HG03469 (cell line): ENCODE results near the gene TREM2.
"Not testable (repeated sequence)": the region's sequence is repeated elsewhere in the genome, so short reads cannot be mapped to it uniquely, and the experiment has no call there.

Experiments
- ATAC-seq: cut with Tn5 transposase; IDR thresholded peaks from one replicate; pipeline ENCODE4 v1.9.1; 2021; ENCODE audit warnings: mild to moderate bottlenecking, moderate library complexity, moderate number of reproducible peaks; ENCODE audit not compliant: unreplicated experiment

TREM2 gene

DNA sequence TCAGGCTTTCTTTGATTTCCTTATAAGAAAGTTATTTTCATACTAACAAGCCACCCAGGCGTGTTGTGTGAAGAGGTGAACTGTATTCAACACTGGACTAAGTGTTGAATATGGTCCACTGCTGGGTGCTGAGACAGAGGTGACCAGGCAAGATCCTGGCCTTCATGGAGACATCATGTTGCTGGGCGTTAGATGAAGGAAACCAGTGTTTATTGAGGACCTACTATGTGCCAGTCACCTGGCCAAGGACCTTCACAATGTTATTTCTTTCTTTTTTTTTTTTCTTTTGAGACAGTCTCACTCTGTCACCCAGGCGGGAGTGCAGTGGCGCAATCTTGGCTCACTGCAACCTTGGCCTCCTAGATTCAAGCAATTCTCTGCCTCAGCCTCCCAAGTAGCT, 6.9 kb downstream of the TREM2 start:
- no peak for ATAC-seq

DNA sequence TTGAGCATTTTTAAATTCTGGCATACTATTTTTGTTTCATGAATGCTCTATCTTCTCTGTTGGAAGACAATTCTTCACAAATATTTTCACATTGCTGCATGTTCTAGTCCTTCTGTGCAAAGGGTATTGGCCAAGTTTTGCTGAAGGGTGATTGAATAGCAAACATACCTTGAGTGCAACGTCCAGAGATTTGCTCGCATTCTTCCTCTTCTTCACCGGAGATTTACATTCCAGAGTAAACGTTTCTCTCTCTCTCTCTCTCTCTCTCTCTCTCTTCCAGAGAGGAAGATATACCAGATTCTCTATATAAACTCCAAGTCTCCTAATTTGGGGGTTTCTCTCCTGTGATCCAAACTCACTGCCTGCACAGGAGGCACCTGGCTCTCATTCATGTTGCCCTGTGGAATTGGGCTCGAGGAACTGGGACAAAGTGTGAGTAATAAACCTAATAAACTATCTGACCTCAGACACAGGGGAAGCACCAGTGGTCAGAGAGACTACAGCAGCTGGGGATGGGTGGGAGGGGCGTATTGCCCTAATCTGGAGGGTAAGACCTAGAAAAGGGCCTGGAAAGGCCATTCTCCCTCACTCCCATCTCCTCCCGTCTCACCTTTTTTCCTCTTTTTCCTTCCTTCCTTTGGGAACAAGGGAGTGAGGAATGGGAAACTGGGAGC, 7.6 kb downstream of the TREM2 start:
- no peak for ATAC-seq

DNA sequence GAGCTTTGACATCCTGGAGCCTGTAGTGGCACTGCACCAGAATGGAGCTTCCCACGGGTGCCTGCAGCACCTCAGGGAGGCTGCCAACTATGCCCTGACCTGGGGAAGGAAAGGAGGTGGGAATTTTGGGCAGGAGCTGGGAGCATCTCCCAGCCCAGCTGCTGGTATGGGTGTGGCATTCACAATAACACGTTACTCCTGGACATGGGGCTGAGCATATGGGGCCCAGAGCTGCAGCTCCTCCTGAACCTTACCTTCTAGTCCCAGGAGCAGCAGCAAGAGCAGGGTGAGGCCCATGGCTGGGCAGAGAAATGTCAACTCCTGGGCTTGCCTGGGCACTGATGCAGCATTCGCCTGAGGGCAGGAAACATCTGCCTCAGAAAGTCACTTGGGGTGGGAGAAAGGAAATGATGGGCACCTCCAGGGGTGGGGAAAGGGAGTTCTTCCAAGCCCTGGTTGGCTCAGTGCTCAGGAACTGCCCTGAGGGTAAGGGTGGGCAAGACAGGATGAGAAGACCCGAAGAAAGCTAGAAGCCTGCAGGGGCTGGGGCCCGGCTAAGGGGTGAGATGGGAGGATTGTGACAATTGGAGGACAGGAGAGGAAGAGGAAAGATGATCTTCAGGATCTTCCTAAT, 8.8 kb downstream of the TREM2 start, which contains the start of gene TREML1:
Gene TREML1 (minus strand): TSS at position 356 of the 634 bp plus-strand sequence. CDS start 59 bp downstream, at position 297.
- no peak for ATAC-seq

DNA sequence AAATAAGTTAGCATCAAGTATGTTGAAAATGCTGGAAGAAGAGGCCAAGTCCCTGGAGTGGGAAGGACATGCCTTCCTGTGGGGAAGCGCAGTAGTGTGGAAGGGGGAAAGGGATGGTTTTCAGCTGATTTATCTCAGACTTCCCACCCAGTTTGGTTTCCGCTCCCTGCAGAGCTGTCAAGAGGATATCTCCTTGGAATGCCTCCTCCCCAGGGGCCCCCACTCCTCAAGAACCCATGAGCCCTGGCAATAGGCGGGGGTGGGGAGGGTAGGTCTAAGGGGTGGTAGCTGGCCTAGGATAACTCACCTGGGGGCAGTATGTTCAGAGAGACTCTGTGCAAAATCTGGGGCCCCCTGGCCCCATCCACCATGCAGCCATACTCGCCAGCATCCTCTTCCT, 9.5 kb downstream of the TREM2 start:
- no peak for ATAC-seq

DNA sequence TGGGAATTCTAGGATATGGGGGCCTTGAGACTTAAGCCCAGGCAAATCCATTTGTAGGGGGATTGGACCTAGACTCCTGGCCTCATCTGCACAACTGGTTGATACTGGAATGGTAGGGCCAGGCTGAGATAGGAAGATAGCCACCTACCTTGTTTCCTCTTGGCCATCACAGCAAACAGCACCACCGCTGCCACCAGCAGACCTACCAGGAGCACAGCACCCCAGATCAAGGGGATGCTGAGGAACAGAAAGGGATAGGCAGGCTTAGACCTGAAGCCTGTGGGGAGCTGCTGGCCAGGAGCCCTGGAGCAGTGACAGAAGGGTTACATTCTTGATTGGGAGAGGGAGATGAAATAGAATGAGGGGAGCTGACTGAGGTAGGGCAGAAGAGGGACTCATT, 12.2 kb downstream of the TREM2 start:
- ATAC-seq: no peak

DNA sequence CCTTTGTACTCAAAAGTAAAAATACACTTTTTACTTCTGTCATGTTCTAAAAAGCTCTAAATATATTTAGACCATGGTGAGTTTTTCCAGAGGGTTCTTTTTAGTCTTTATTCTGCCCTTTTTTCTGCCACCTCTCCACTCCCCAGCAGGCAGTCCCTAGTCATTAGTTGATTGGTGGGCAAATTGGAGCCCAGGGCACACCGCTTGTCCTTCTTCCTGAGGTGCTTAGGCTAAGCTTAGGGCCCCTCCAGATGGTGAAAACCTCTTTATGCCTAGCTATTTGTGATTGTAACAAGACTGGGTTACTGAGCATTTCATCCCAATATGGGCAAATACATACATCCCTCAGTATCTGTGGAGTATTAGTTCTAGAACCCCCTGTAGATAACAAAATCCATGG, 15.0 kb downstream of the TREM2 start:
- ATAC-seq: no peak

DNA sequence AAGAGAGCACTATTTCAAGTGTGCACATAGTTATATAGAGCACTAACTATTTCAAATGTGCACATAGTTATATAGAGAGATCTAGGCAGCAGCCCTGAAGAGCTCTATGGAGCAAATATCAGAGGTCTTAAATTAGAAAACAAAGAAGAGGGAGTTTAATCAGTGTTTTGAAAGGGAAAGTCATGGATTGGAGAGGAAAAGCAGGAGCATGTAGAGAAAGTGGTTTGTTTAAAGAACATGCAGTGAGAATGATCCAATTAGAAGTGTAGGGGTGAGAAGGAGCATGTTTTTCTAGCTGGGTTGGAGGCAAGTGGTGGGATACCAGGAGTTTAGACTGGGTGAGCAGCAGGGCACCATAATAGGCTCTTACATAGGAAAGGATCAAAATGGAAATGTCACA, 26.0 kb downstream of the TREM2 start:
- ATAC-seq: no peak

DNA sequence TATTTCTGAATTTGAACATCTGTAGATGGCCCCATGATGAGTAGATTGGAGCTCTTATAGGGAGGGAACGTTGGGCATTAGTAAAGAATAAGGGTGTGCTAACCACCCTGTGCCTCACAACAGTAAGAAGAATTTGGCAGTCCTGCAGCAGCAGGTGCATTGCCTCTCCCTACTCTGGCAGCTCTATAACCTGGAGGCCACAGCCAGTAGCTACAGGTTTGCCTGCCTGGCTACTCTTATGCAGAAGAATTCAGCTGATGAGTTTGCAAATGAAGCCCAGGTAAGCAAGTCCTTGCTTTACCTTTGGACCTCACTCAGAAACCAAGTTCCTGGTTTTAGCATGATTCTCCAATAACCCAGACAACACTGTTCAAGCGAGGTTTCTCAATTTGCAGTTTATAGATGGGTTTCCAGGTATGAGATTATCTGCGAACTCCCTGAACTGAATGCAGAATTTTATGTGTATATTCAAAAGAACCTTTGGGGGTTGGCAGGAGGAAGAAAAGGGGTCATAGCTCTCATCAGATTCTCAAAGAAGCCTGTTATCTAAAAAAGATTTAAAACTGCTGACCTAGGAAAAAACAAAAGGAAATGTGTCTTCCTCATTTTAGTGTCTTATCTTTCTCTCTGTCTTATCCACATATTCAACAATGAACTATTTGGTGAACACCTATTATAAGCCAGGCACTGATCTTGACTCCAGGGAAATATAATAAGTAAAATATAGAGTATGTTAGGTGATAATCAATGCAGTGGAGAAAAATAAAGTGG, 27.7 kb downstream of the TREM2 start:
- ATAC-seq: no peak

DNA sequence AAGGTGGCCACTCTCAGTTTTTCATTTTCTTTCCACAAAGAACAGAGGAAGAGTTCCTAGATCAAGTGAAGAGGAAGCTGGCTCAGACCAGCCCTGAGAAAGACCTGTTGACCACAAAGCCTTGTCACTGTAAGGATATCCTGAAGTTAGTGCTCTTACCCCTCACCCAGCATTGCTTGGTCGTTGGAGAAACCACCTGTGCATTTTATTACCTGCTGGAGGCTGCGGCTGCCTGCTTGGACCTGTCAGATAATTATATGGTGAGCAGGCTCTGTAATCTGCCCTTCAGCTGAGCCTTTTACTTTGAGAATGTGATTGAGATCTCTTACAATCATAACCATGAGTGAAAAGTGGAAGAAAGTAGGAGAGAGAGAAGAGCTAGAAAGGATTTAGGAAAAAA, 30.7 kb downstream of the TREM2 start:
- ATAC-seq: no peak

DNA sequence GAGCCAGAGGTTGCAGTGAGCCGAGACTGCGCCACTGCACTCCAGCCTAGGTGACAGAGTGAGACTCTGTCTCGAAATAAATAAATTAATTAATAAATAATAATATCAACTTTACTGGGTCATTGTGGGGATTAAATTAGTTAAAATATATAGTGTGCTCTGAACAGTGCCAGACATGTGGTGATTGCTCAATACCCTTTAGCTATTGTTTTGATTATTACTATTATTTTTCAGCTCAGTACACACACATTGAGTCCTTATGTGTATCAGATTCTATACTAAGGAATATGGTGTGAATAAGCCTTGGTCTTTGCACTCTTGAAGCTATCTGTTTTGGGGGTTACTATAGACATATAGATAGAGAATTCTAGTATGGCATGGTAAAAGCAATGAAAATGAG, 37.6 kb downstream of the TREM2 start:
- no peak for ATAC-seq

DNA sequence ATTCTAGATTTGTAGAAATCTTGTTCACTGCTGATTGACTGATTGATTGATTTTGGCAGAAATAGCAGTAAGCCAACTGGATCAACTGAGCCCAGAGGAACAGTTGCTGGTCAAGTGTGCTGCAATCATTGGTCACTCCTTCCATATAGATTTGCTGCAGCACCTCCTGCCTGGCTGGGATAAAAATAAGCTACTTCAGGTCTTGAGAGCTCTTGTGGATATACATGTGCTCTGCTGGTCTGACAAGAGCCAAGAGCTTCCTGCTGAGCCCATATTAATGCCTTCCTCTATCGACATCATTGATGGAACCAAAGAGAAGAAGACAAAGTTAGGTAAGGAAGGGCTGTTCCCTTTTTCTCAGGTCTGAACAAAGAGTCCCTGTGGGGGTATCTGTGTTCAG, 40.0 kb downstream of the TREM2 start:
- ATAC-seq: no peak

DNA sequence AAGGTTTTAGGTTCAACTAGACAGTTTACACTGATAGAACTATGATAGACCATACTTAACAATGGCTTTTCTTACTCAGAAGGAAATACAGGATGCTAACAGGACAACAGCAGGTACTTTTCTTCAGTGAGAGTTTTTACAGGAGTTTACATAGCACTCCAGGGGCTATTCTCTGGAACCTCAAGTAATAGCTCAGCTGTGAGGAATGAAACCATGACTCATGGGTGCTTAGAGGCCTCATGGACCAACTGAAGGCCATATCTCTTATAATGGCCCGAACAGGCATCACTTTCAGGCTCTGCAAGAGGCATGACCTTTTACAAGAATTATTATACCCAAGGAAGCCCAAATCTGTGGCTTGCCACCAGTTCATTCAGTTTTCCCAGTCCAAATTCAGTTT, 40.5 kb downstream of the TREM2 start:
- ATAC-seq: no peak

DNA sequence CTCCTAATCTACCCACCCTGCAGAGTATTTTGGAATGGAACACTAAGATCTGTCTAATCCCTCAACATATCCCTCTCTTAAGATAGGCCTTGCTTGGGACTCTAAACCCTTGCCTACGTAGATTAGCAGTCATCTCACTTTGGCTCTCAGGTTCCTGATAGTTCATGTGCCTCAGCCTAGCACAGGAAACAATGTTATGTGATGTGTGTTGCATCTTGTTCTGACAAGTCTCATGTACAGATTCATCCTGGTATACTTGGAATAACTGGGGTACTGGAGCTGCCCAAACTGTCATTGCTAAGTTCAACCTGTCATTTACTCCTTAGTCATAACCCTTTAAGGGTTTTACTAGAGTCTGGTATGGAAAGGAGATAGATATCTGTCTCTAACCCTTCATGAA, 42.9 kb downstream of the TREM2 start:
- ATAC-seq: no peak

DNA sequence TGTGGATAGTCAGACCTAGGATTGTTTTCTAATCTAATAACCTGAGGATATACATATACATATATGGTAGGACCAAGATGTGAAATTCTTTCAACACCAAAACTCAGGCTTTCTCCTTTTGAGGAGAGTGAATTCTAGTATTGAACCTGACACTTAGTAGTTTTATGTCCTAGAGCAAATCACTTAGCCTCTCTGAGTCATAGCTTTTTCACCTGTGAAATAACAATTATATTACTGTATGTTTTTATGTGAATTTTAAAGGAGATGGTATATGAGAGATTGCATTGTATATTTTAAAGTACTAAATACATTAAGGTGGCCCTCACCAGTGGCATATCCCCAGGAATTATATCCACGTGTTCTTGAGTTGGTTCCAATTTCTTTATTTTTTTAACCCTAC, 43.4 kb downstream of the TREM2 start:
- ATAC-seq: no peak

DNA sequence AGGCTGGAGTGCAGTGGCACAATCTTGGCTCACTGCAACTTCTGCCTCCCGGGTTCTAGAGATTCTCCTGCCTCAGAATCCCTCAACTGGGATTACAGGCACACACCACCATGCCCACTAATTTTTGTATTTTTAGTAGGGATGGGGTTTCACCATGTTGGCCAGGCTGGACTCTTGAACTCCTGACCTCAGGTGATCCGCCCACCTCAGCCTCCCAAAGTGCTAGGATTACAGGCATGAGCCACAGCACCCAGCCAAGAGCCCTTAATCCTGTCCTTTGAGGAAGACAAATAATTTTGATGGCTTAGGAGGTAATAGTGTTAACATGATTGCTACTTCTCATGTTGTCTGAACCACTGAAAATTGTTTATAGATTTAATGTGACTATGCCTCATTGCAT, 47.9 kb downstream of the TREM2 start:
- not testable (repeated sequence) for ATAC-seq

DNA sequence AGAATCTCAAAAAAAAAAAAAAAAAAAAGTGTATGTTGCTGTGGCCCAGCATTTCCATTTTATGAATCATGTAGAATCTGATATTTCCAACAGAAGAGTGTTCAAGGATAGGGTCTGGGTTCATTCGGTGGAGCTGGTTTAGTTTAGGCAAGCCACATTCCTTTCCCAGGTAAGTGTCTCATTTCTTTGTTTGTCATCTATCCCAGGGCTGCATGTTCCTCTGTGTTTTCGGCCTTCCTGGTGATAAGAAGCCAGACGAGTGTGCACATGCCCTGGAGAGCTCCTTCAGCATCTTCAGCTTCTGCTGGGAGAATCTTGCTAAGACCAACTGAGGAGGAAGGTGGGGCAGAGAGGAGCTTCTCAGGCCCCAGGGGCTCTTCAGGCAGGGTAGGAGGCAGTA, 51.9 kb downstream of the TREM2 start:
- ATAC-seq: no peak
